GM18519 (cell line): ENCODE data around the gene SLC6A3.

ENCODE experiments used
- ATAC-seq: cut with Tn5 transposase; IDR thresholded peaks from one replicate; pipeline ENCODE4 v1.9.1; 2021; ENCODE audit warnings: mild to moderate bottlenecking, moderate library complexity; ENCODE audit not compliant: unreplicated experiment, low FRiP score

SLC6A3 gene

DNA sequence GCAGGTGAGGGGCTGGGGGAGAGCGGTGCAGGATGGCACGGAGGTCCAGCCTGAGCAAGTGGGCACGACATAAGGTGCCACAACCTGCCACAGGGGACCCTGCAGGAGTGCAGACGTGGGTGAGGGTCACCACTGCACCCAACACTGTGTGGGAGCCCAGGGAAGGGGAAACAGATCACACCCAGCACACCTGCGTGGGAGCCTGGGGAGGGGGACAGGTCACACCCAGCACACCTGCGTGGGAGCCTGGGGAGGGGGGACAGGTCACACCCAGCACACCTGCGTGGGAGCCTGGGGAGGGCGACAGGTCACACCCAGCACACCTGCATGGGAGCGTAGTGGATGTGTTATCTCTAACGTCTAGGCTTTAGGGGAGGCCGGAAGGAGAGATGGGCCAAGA lies 53.0 kb downstream of the SLC6A3 start:
- no peak for ATAC-seq

DNA sequence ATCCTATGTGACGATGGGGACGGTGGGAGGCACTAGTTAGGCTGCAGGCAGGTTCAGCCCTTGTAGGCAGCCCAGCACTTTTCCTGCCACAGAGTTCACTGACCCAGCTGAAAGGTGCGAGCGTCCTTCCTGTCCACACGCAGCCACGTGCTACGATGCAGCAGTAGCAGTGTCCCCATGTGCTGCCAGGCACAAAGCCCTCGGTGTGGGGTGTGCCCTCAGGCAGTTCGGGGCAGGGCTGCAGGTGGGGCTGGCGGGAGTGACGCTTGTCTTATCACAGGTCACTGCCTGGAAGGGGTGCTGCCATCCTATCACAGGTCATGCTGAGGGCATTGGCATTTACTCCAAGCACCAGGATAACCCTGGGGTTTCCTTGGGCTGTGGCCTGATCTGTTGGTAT lies 53.5 kb downstream of the SLC6A3 start:
- no peak for ATAC-seq

DNA sequence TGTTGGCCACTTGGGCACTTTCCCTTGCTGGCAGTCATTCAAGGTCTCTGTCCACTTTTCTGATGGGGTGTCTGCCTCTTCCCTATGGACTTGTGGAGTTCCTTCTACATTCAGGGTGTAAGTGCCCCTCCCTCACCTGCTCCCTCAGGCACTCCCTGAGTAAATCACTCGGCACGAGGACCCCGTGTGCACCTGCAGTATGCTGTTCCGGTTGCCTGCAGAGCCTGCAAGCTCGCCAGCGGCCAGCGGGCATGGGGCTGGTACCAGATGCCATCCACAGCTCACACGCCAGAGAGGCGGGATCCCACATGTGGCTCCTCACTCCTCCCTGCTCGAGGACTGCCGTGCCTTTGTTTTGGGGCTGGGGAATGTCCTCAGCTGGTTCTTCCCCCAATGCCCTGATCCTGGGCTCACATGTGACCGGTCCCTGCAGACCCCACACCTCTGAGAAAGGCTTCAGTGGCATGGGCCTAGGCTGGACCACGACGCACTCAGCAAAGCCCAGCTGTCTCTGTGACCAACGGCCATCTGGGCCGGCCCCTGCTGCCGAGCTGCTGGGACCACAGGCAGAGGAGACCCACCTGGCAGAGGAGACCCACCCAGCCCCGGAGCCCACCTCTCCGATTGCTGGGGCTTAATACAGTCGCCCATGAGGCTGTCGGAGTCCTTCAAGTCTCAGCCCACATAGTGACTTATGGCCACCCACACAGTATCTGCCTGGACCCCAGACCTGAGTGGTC lies 54.2 kb downstream of the SLC6A3 start:
- no peak for ATAC-seq

DNA sequence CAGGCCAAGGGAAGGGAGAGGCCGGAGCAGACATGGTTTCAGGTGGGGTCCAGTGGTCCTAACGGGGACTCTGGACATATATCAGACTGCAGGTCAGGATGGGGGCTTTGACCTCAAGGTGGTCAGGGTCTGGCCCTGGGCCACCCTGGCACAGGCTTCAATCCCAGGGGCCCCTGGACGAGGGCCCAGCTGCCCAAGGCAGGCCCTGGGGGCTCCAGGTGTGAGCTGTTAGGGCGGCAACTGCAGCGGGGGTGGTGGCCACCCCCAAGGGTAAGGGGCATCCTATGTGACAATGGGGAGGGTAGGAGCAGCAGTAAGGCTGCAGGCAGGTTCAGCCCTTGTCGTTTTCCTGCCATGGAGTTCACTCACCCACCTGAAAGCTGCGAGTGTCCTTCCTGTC lies 54.9 kb downstream of the SLC6A3 start:
- no peak for ATAC-seq

DNA sequence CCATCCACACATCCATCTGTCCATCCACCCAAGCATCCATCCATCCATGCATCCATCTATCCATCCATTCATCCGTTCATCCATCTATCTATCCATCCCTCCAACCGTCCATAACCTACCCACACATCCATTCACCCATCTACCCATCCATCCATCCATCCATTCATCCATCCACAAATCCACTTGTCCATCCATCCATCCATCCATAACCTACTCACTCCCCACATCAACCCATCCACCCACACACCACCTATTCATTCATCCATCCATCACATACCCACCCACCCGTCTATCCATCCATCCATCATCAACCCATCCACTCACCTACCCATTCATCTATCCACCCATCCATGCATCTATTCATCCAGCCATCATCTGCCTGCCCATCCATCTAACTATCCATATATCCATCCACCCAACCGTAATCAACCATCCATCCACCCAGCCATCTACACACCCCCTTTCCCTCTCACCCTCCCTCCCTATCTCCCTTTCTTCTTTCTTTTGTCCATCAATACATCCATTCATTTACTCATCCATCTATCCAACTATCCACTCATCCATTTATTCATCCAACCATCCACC lies 56.8 kb downstream of the SLC6A3 start:
- no peak for ATAC-seq

DNA sequence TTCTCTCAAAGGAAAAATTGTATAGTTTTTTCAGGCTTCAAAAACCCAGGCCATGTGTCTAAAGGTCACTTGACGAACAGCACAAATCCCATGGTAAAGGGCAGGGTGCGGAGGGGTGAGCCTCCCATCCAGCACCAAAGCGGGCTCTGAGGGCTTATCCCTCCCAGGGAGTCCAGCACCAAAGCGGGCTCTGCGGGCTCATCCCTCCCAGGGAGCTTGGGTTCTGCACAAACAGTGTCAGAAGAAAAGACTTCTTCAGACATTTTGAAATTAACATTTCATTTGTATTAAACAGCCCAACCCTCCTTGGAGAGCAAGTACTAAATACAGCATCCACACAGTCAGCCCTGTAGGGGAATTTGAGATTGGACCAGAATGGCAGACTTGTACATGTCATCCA lies 57.4 kb downstream of the SLC6A3 start:
- no peak for ATAC-seq

DNA sequence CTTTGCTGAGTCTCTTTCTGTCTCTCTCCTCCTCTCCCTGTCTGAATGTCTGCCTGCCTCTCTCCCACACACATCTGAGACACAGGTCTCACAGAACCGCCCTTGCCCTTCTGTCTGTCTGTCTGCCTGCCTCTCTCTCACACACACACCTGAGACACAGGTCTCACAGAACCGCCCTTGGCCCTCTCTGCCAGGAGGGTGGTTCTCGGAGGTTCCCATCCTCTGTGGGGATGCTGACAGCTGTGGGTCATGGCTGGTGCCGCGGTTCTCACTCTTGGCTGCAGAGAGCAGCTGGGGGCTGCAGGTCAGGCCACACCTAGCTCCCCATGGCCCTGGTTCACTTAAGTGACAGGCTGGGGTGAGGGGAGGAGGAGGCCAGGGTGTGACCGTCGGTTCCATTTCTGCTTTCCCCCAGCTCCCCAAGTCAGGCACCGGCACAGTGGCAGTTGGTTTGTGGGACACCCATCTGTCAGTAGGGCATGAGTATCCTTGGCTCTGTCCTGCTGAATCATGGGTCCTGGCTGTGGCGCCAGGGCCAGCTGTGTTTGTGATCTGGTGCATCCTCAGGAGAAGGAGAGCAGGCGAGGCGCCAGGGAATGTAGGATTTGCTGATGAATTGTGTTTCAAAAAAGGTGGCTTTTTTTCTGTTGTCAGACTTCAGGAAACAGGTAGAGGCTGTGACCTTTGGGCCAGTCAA lies 58.0 kb downstream of the SLC6A3 start:
- no peak for ATAC-seq

DNA sequence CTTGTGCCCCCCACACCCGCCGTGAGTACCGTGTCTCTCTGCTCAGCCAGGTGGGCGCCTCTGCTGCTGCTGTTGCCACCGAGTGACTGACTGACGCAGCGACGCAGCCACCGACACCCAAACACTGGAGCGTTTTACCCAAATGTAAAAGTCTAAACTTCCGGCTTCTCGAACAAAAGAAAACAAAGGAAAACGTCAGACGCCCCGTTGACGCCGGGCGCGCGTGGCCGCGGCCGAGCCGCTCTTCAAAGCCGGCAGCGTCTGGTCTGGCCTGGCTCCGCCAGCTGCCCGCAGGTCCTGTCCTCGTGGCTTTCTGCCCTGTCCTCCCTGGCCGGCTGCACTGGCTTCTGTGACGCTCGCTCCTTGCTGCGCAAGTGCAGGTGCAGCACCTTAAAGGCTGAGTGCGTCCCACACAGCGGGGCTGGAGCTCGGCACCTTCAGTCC lies 58.9 kb downstream of the SLC6A3 start:
- ATAC-seq: peak; percentile 37

DNA sequence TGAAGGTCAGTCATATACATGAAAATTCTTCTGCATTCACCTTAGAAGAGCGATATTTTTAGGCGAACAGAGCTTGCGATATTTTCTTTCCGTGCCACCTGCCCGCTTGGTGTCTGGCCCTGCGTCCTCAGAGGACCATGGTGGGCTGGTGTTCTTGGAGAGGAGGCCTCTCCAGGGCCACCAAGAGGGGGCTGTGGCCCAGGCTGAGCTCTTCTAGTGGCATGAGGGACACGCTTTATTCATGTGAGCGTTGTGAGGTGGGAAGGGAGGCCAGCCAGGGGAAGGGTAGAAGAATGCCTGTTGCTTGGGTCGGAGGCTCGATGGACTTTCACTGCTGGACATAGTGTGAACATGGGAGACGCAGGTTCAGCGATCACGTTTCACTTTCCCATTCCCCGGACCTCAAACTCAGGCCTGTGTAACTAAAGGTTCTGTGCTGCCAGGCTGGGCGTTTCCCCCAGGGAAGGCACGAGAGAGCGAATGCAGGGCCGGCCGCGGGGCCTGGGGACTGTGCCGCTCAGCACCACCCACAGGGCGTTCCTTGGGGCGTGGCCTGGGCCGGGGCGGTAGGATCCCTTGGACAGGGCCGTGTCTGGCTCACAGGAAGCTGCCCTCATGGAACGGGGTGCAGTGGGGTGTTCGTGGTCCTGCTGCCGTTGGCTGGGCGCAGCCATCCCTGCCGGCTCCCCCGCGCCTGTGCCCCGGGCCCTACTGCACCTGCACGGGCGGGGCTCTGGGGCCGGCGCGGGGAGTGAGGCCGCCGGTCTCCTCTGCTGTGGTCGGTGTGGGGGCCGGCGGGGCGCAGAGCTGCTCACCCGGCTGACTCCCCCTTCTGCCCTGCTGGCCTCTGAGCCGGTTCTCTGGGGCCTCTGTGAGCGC lies 59.6 kb downstream of the SLC6A3 start:
- peak; percentile 79 for ATAC-seq

DNA sequence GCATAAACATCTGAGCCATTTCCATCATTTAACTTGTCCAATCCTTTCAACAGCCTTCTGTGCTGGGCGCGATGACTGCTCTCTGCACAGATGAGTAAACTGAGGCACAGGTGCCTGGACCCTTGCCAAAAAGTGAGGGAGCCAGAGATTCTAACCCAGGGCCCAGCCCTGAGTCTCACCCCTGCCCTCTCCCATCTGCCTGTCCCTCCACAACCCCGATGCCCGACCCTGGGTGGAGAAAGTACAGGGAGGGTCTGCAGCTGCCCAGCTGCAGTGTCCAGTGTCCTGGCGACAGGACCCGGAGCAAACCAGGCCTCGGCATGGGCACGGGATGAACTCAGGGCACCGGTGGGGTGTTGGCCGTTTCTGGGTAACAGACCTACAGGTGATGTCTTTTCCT lies 60.7 kb downstream of the SLC6A3 start:
- ATAC-seq: no peak

DNA sequence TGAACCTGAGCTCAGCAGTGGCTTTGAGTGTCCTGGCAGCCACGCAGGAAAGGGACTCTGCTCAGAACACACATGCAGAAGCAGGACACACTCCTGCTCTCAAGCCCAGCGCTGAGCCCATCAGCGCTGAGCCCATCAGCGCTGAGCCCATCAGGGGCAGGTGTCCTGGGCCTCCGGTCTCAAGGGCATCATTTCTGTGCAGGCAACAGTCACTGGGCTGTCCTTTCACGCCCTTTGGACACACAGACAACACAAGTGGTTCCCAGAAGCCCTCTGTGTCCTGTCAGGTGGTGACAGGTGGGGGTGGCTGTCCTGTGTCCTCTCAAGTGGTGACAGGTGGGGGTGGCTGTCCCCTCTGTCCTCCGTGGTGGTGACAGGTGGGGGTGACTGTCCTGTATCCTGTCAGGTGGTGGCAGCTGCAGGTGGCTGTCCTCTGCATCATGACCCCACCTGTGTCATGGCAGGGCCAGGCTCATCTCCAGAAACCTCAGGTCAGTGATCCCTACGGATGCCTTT lies 61.3 kb downstream of the SLC6A3 start:
- ATAC-seq: no peak

DNA sequence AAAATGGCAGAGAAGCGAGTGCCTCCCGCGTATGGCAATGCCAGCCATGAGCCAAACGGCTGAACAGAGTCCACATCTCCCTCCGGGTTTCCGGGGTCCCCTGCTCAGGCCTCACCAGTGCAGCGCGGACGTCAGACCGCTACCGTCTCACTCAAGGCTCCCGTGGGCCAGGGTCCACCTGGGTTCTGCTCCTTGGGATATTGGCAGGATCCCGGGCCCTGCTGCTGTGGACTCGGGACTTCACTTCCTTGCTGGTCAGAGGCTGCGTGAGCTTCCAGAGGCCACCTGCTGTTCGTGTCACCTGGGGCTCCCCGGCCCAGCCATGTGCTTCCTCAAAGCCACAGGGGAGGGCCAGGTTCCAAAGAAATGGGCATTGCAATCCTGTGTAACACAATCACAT lies 61.9 kb downstream of the SLC6A3 start:
- no peak for ATAC-seq

DNA sequence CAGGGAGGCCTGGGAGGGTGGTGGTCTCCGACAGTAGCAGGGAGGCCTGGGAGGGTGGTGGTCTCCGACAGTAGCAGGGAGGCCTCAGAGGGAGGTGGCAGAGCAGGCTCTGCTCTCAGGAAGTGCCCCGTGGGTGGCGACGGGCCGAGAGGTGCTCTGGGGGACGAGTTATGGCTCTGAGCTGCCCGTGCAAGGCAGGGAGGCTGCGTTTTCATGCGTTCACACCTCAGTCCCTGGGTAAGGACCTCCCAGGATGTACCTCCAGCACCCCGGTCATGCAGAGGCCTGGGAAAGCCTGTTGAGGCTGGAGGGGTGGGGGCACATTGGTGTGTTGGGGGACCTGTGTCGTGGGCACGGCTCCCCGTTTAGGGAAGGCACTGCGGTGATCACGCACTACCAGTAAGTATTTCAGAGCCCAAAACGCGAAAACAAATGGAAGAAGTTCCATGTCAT lies 63.0 kb downstream of the SLC6A3 start:
- no peak for ATAC-seq

DNA sequence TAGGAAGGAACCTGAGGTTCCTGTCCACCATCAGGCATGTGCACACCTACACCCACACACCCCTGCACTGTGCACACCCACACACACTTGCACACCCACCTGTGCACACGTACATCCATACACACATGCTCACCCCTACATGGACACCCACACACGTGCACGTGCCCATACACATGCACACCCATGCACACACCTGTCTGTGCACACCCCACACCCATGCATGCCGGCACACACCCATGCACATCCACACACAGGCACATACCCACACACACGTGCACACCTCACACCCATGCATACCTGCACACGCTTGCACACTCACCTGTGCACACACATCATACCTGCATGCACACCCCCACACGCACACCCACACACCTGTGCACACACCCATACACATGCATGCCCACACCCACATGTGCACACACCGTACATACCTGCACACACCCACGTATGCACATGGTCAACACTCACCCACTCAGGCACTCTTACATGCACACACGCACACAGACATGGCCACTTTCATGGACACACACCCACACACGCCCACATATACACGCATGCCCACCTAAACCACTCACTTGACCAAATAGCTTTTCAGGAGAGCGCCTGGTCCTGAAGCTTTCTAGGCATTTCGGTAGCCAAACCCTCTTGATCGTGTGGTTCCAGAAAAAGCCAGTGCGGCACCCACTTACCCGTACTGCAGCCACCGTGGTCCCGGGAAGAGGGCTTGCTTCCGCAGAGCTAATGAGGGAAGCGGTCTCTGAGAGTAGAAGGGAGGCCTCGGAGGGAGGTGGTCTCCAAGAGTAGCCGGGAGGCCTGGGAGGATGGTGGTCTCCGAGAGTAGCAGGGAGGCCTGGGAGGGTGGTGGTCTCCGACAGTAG lies 63.6 kb downstream of the SLC6A3 start:
- ATAC-seq: no peak

DNA sequence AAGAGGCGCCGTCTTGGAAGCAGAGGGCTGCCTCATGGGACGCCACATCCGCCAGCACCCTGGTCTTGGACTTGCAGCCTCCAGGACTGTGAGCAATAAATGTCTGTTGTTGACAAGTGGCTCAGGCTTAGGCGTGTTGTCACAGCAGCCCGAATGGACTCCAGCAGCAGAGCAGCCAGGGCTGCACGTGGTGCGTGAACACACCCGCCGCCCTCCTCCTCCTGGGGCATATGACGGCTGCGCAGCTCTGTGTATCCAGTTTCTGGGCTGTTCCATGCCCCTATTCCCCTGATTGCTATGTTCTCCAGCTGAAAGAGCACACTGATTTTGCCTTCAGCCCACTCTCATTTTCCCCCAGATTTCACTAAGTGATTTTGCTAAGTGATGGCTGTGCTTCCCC lies 64.3 kb downstream of the SLC6A3 start:
- ATAC-seq: no peak

DNA sequence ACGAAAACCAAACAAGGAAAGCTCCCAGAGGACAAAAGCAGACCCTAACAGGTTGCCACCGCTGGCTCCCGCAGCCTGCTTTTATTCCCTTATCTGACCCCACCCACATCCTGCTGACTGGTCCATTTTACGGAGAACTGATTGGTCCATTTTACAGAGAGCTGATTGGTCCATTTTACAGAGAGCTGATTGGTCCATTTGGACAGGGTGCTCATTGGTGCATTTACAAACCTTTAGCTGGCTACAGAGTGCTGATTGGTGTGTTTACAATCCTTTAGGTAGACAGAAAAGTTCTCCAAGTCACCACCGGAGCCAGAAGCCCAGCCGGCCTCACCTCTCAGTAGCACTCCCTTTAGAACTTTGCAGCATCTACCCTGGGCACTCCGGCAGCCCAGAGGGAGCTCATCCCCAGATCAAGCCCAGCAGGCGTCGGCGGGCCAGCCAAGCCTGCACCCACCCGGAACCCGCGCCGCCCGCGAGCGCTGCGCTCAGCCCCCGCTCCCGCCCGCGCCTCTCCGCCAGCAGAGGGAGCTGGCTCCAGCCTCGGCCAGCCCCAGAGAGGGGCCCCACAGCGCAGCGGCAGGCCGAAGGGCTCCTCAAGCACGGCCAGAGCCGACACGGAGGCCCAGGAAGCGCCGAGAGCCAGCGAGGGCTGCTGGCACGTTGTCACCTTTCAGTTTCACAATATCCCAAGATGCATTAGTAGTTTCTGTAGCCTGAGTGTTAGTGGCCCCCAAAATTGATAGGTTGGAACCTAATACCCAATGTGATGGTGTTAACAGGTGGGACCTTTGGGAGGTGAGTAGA lies 65.0 kb downstream of the SLC6A3 start:
- ATAC-seq: peak; percentile 74

DNA sequence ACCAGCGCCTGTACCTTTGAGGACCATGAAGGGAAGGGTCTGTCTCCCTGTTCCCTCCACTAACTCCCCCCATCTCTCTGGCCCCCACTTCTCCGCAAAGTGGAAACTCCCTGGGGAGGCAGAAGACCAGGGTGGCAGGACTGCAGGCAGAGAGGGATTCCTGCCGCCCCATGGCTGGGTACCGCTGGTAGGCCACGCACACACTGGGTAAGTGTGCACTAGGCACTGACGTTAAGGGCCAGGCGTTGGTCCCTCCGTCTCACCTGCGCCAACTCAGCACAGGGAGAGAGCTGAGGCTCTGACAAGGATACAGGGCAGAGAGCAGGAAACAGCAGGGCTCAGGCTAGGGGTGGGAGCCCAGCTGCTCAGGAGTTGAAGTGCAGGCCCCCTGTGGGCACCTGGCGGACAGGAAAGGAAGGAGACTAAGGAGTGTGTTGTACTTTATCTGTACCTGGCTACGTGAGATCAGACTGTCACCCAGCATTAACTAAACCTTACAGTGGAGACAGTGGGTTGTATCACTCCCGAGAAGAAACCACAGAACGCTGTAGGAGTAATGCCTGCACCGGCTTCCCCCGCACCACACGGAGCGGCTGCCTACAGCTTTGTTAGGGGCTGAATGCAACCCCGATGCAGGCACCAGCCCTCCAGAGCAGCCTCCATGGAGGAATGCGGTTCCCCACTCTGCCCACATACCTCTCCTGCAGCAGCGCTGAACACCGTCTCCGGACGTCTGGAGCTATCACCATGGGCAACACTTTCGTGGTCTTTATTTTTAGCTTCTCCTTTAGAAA lies 66.2 kb downstream of the SLC6A3 start:
- ATAC-seq: no peak

DNA sequence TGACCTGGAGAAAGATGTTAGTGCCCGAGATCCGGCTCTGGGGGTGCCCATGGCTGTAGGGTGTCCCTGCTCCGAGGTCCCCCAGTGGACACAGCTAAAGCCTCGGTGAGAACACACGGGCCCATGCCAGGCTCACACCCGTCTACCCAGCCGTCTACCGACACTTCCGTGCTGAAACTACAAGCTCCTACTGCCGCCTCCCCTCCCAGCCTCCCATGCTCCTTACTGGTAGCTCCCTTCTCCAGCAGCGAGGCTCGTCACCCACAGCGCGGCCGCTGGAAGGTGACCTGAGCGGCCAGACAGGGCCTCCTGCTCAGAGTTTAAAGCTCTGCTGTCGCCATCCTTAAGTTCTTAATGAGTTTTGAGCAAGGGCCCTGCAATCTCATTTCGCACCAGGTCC lies 67.1 kb downstream of the SLC6A3 start:
- no peak for ATAC-seq
